GM21717 (cell line): ENCODE data around the gene PTGES.

Experiments
- ATAC-seq: cut with Tn5 transposase; IDR thresholded peaks from one replicate; pipeline ENCODE4 v1.9.1; 2021; ENCODE audit warnings: mild to moderate bottlenecking, moderate library complexity; ENCODE audit not compliant: unreplicated experiment

Gene PTGES

GRCh38 chr9:129720181-129720864 is 32.5 kb downstream of the PTGES start:
- no peak for ATAC-seq

GRCh38 chr9:129719135-129719534 is 33.7 kb downstream of the PTGES start:
- ATAC-seq, result no peak

DNA sequence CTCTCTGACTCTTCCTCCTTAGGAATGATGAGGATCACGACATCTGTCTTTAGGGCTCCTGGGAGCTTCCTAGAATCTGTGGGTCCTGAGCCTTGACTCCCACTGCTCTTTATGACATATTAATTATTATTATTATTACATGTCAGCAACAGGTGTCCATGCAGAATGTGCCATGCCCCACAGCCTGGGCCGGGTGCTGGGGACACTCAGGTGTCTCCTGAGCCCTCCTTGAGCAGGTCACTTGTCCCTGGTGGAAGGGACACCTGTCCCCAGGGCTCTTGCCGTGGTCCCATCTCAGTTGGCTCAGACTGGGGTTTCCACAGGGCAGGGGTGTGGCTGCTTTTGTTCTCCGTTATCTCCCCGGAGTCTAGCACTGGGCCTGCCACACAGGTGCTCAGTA is 34.2 kb downstream of the PTGES start:
- ATAC-seq, result no peak

- no peak for ATAC-seq
Observed at GRCh38 chr9:129717991-129718390, 34.9 kb downstream of the PTGES start.

- ATAC-seq, result no peak
Observed at GRCh38 chr9:129716091-129716490, 36.8 kb downstream of the PTGES start.

DNA sequence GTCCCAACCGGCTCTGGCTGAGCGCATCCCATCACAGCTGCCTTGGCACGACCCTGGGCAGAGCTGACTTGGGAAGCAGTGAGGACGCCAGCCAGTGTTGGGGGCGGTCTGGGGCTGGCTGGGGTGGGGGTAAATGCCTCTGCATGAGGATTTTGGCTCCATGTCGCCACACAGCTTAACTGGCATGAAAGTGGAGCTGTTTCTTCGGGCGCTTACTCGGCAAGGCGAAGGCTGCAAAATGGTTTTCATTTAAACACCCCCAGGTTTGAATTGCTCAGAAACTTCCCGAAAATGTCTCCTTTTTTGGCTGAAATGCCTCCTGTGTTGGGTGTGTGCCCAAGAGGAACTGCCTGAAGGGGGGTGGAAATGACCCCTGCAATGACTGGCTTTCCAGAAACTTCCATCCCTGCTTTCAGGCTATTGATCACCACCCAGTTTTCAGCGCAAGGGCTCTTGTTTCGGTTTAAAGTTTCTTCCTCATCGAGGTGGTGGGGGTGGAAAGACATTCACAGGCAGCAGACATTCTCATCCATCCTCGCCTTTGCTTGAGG is 38.3 kb downstream of the PTGES start:
- ATAC-seq, result no peak

DNA sequence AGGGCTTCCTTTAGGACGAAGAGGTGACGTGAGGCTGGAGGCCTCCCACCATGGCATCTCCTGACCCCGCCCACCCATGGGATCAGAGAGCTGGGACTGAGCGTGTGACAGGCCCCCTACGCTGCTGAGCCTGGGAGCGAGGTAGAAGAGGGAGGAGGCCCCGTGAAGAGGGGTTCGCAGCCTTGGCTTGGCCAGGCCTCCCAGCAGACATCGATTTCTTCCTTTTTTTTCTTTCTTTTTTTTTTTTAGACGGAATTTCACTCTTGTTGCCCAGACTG is 39.5 kb downstream of the PTGES start:
- ATAC-seq, result no peak

DNA sequence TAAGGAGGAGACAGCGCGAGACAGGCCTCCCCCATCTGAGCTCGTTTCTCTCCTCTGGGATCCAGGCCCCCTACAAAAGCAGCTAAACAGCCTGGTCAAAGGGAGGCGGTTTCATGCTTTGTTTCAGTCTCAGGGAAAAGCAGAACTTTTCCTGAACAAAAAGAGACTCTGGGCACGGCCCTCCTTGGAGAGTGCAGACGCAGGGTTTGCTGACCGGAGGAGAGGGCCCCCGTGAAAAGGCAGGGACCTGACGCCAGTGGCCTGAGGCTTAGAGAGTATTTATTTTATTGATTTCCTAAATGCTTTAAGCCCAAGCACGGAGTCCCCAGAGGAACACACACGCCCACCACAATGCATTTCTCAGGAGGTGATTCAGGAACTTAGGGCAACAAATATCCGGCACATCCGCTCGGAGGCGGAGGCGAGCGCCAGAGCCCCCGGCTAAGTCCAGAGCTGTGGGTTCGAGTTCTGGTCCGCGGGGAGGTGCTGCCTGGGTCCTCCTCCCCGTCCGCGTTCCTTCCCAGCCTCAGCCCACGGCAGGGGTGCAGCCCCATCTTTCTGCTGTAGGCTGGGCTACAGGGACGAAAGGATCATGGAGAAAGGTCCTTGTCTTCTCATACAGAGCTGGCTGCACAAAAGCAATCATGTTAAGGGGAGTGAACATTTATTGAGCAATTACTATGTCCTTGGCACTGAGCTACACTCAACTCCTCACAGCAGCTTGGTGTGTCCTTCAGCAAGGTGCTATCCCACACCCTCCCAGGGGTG is 40.0 kb downstream of the PTGES start:
- ATAC-seq, result no peak

DNA sequence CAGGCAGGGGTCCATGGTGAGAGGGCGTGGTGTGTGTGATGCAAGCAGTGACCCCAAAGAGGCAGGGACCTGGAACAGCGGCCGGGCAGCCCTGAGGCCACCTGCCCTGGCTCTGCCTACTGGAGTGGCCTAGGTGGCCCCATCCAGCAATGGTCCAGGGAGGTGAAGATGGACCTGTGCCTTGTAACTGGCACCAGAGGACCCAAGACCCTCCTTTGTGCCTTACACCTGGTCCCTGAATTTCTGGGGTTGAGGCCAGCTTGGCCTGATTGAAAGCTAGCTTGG is 42.7 kb downstream of the PTGES start:
- ATAC-seq, result no peak

- no peak for ATAC-seq
Observed at GRCh38 chr9:129709438-129710168, 43.2 kb downstream of the PTGES start.

- ATAC-seq, result no peak
Observed at GRCh38 chr9:129708793-129709192, 44.0 kb downstream of the PTGES start.

DNA sequence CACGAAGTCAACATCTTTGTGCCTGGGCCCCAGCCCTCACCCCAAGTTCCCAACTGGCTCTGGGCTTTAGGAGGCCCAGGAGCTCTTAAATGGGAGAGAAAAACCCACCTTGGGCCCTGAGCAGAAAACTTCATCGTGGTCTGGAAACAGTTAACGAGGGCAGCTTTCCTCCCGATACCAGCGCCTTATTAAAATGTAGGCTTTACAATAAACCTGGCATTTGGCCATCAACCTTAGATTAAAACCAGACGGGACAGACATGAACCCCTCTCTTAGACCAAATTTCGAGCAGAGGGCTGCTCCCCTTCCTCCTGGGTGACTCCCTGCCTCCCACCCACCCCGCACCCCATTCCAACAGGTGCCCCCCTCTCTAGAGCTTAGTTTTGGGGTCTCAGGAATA is 48.0 kb downstream of the PTGES start:
- ATAC-seq, result no peak

- no peak for ATAC-seq
Observed at GRCh38 chr9:129703667-129704355, 49.0 kb downstream of the PTGES start.

DNA sequence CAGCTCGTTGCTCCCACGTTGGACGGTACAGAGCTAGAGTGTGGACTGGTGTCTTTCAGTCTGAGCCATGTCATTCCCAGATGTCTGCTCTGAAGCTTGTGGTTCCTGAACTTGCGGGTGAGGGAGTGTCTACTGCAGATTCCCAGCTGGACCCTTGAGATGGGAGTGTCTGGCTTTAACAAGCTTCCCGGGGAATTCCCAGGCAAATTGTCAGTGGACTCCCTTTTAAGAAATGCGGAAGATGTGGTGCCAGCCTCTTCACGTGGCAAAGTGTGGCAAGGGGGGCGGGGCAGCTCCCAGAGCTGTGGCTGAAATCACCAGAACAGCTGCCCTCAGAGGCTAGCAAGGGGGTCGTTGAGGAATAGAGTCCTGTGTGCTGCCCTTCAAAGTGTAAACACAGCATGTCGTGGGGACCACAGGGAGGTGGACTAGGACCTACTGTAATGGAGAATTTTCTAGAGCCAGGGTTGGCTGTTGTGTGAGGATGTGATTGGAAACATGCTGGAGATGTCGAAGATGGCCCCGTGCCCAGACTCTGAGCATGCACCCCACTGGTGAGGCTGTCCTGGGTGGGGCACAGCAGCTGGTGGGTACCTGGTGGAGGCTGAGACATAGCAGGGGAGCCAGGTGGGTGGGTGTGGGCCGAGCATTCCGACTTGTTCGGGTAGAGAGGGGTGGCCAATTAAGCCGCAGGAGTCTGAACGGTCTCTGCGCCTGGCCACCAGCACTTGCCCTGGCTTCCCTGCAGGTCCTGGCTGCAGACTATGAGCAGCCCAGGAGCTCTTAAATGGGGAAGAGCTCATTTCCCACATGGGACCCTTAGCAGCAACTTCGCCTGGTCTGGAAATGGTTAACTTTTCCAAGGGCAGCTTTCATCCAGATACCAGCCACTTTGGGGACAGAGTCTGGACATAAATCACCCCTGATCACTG is 50.0 kb downstream of the PTGES start:
- no peak for ATAC-seq

- ATAC-seq, result no peak
Observed at GRCh38 chr9:129701549-129701948, 51.3 kb downstream of the PTGES start.

- ATAC-seq, result no peak
Observed at GRCh38 chr9:129701054-129701453, 51.8 kb downstream of the PTGES start.

DNA sequence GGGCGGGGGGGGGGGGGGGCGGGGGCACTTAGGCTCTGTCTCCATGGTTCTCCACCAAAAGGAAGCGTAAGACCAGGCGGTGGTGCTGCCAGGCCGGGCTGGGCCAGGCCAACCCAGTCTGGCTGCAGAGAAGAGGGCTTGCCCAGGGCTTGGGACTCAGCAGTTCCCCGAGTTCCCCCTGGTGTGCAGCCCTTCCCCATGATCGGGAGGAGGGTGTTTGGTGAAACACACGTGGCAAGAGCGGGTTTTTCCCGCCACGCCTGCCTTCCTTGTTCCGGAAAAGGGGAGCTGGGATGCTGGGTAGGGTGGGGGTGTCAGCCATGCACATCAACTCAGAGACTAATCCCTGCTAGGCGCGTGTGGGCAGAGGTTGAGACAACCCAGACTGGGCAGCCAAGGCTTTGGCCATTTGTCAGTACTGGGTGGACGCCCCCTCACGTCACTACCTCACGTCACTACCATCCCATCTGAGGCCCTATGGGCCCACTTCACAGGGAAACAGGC is 54.5 kb downstream of the PTGES start:
- no peak for ATAC-seq

DNA sequence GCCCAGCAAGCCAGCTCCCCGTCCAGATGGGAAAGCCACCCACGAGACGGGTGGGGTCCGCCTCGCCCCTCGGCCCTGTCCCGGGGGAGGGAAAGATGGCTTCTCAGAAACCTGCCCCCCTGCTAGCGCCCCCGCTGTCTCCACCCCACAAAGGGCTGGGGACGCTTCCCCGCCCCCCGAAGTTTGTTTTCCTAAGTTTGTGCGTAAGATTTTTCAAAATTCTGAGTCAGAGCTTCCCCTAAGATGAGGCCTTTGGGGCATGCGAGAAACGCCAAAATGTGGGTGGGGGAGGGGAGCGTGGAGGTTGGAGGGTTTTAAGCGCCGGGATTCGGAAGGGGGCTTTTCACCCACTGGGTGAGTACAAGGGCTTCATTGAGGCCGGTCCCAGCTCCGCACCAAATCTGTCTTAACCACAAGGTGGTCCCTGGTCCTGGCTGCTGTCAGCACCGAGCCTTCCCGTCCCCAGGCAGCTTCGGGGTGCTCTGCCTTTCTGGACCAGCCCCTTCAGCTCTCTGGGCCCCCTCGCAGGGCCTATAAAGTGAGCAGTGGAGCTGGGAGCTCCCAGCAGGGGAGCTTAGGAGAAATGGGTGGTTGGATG is 55.1 kb downstream of the PTGES start:
- ATAC-seq, result no peak

GRCh38 chr9:129696944-129697655 is 55.7 kb downstream of the PTGES start:
- no peak for ATAC-seq
